Activated CD8-positive, alpha-beta T cell treated with anti-CD3 and anti-CD28 coated beads for 36 hours (primary cell): ENCODE data around the gene OPCML. TPM values are rescaled to one million over a fixed set of nuclear protein-coding genes. Genes with fewer than 3 reads are reported as not detected.

Experiments used
- ATAC-seq: fragments of 200-7000 bp; cut with Tn5 transposase; one replicate; pipeline ENCODE4 v1.10.0; 2021; ENCODE audit warnings: mild to moderate bottlenecking, moderate library complexity
- CTCF ChIA-PET: fragments of 350-600 bp; sonication (Branson Sonifier 250); formaldehyde crosslinking; loops from one replicate; lab custom pipeline; 2021; ENCODE audit warnings: antibody characterized with exemption; lab: Charles Lee
- POLR2A ChIA-PET: fragments of 350-600 bp; sonication (Branson Sonifier 250); formaldehyde crosslinking; loops from one replicate; lab custom pipeline; 2021; ENCODE audit warnings: antibody characterized with exemption; lab: Charles Lee
- DNase-seq: peaks from one replicate; pipeline ENCODE4 v3.0.0-alpha.2; 2020
- H3K27ac Mint-ChIP-seq: one replicate; pipeline ENCODE4 v1.8.0; 2021; ENCODE audit warnings: mild to moderate bottlenecking, mixed read lengths
- H3K27me3 Mint-ChIP-seq: one replicate; pipeline ENCODE4 v1.8.0; 2021; ENCODE audit warnings: mixed read lengths
- H3K36me3 Mint-ChIP-seq: one replicate; pipeline ENCODE4 v1.8.0; 2021; ENCODE audit warnings: low read depth, mixed read lengths
- H3K4me1 Mint-ChIP-seq: one replicate; pipeline ENCODE4 v1.8.0; 2021; ENCODE audit warnings: low read depth, mixed read lengths
- H3K4me3 Mint-ChIP-seq: one replicate; pipeline ENCODE4 v1.8.0; 2021; ENCODE audit warnings: mild to moderate bottlenecking, moderate library complexity, mixed read lengths
- H3K9me3 Mint-ChIP-seq: one replicate; pipeline ENCODE4 v1.8.0; 2021; ENCODE audit warnings: mixed read lengths
- CTCF ChIP-seq: fragments of 200-600 bp; IDR thresholded peaks from one replicate; pipeline ENCODE4 v1.8.0; 2022; ENCODE audit warnings: antibody characterized with exemption, mild to moderate bottlenecking
- intact Hi-C: fragments of 100-400 bp; cut with micrococcal nuclease; formaldehyde crosslinking; loops from one replicate; pipeline ENCODE4 v1.10.0; 2022
- total RNA-seq, 2 experiments: library from RNA; stranded (reverse); gene quantifications; one replicate each; pipeline ENCODE4 v1.2.3, GENCODE V29; 2021

OPCML gene
- total RNA-seq, 2 experiments from 2014 or later: not detected

DNA sequence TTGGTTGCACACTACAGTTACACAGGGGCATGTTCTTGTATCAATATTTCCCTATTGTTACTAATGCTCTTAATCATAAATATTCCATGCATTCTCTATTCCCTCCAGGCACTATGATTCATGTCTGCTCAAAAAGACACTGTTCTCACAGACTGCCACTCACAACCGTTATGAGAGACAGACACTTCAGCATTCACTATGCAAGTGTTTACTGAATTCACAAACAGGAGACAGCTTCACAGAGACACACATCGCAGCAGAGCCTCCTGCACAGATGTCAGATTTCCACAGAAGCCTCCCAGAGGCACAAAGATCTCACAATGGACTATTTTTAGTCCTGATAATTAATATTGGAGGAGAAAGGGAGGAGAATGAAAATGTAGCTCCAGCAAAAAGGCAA lies 930.4 kb downstream of the OPCML start:
- H3K4me1 Mint-ChIP-seq: no peaks in the 10 kb centered on the region
- ChIA-PET POLR2A (no interaction called here), CTCF (no interaction called here)
- H3K36me3 Mint-ChIP-seq: no peaks in the 10 kb centered on the region
- no peak overlapping the region for H3K27ac Mint-ChIP-seq
- intact Hi-C loops: no loop called here
- H3K4me3 Mint-ChIP-seq: no peak overlapping the region
- H3K27me3 Mint-ChIP-seq: peaks cover 3% of the 10 kb centered on the region
- no peak for ATAC-seq
- TF ChIP-seq CTCF: no peak
- no peaks in the 10 kb centered on the region for H3K9me3 Mint-ChIP-seq
- DNase-seq: no peak

- Mint-ChIP-seq H3K27ac (no peak overlapping the region), H3K36me3 (no peaks in the 10 kb centered on the region), H3K9me3 (no peaks in the 10 kb centered on the region), H3K4me1 (no peaks in the 10 kb centered on the region), H3K4me3 (no peak overlapping the region), H3K27me3 (peaks cover 6% of the 10 kb centered on the region)
- no peak for ATAC-seq
- intact Hi-C loops: no loop called here
- TF ChIP-seq CTCF: no peak
- no peak for DNase-seq
- POLR2A ChIA-PET: no interaction called here
- CTCF ChIA-PET: no interaction called here
Observed at GRCh38 chr11:132595711-132596134, 936.6 kb downstream of the OPCML start.

DNA sequence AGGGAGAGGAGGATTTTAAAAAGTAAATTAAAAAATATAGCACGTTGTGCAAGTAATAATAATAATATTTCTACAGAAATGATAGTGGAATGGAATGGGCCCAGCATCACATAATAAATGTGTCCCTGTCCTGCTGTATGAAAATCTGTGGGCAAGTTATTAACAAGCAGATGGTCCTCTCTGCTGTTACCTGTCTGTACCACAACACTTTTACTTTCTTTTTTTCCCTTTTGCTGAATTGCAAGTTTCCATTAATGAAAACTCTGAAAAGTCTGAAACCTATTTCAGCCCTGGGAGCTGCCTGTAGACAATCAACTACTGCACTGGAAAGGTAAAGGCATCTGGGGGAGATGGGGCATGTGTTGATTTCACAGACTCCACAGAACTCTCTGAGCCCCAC lies 937.1 kb downstream of the OPCML start:
- intact Hi-C loops: no loop called here
- Mint-ChIP-seq H3K4me1 (no peaks in the 10 kb centered on the region), H3K27me3 (peaks cover 6% of the 10 kb centered on the region), H3K9me3 (no peaks in the 10 kb centered on the region), H3K27ac (no peak overlapping the region), H3K4me3 (no peak overlapping the region), H3K36me3 (no peaks in the 10 kb centered on the region)
- DNase-seq (no peak), ATAC-seq (no peak)
- no peak for TF ChIP-seq CTCF
- ChIA-PET POLR2A (no interaction called here), CTCF (no interaction called here)

GRCh38 chr11:132590986-132591385 lies 941.3 kb downstream of the OPCML start:
- Mint-ChIP-seq H3K36me3 (no peaks in the 10 kb centered on the region), H3K4me1 (no peaks in the 10 kb centered on the region), H3K27ac (no peak overlapping the region), H3K9me3 (no peaks in the 10 kb centered on the region), H3K27me3 (peaks cover 6% of the 10 kb centered on the region), H3K4me3 (no peak overlapping the region)
- TF ChIP-seq CTCF: no peak
- ATAC-seq (no peak), DNase-seq (no peak)
- intact Hi-C loops: no loop called here
- ChIA-PET POLR2A (no interaction called here), CTCF (no interaction called here)

DNA sequence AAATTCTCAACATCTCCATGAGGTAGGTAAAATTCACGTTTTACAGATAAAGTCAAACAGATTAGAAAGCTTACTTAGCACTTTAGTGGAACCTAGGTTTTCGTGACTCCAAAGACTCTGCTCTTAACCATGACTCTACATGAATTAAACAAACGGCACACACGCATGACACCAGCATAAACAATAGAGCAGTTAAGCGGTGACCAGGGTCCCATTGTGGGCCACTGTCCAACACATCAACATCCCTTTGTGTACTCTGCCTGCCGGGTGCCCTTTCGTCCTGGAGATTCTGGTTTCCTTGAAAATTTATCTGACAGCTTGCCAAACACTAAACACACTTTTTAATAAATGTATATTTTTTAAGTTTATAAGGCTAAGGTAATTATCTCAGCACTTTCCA lies 941.7 kb downstream of the OPCML start:
- Mint-ChIP-seq H3K4me3 (no peak overlapping the region), H3K9me3 (no peaks in the 10 kb centered on the region), H3K4me1 (no peaks in the 10 kb centered on the region), H3K36me3 (no peaks in the 10 kb centered on the region), H3K27ac (no peak overlapping the region), H3K27me3 (peaks cover 6% of the 10 kb centered on the region)
- ChIA-PET CTCF (no interaction called here), POLR2A (no interaction called here)
- intact Hi-C loops: no loop called here
- ATAC-seq (no peak), DNase-seq (no peak)
- no peak for TF ChIP-seq CTCF
